GM21526 (cell line): Measurements from ENCODE around the gene NAGPA.

Experiments used
- ATAC-seq: cut with Tn5 transposase; IDR thresholded peaks from one replicate; pipeline ENCODE4 v1.9.1; 2021; ENCODE audit warnings: moderate library complexity; ENCODE audit not compliant: unreplicated experiment, low FRiP score

NAGPA gene

GRCh38 chr16:5028950-5029475 is 4.7 kb downstream of the NAGPA start:
- no peak for ATAC-seq

GRCh38 chr16:5027575-5028235 is 6.0 kb downstream of the NAGPA start:
- ATAC-seq: no peak

GRCh38 chr16:5027086-5027485 is 6.6 kb downstream of the NAGPA start:
- ATAC-seq: no peak

GRCh38 chr16:5026664-5027063 is 7.1 kb downstream of the NAGPA start:
- no peak for ATAC-seq

- ATAC-seq: no peak
These were observed 8.5 kb downstream of the NAGPA start for GRCh38 chr16:5025171-5025632.

GRCh38 chr16:5024632-5025031 is 9.1 kb downstream of the NAGPA start:
- no peak for ATAC-seq

GRCh38 chr16:5022521-5022920 is 11.2 kb downstream of the NAGPA start:
- ATAC-seq: no peak

GRCh38 chr16:5020551-5020950 is 13.2 kb downstream of the NAGPA start:
- no peak for ATAC-seq

- ATAC-seq: no peak
These were observed 14.0 kb downstream of the NAGPA start for GRCh38 chr16:5019775-5020174.

GRCh38 chr16:5018793-5019192 is 14.9 kb downstream of the NAGPA start:
- no peak for ATAC-seq

GRCh38 chr16:5017678-5017969 is 16.1 kb downstream of the NAGPA start:
- no peak for ATAC-seq

GRCh38 chr16:5016967-5017677 is 16.6 kb downstream of the NAGPA start:
- ATAC-seq: no peak

- no peak for ATAC-seq
These were observed 17.8 kb downstream of the NAGPA start for GRCh38 chr16:5015887-5016286.

- ATAC-seq: no peak
These were observed 18.4 kb downstream of the NAGPA start for GRCh38 chr16:5015351-5015750.

GRCh38 chr16:5012887-5013286 is 20.8 kb downstream of the NAGPA start:
- no peak for ATAC-seq

- ATAC-seq: no peak
These were observed 22.1 kb downstream of the NAGPA start for GRCh38 chr16:5011637-5012036.

GRCh38 chr16:5010576-5011329 is 23.0 kb downstream of the NAGPA start:
- ATAC-seq: no peak

GRCh38 chr16:5008311-5008731 is 25.4 kb downstream of the NAGPA start:
- no peak for ATAC-seq

- ATAC-seq: no peak
These were observed 26.5 kb downstream of the NAGPA start for GRCh38 chr16:5007256-5007655.

GRCh38 chr16:5006348-5007193 is 27.2 kb downstream of the NAGPA start:
- no peak for ATAC-seq

GRCh38 chr16:5005916-5006315 is 27.8 kb downstream of the NAGPA start:
- ATAC-seq: no peak
